ENCODE measurements around the gene HAND1. TPM values are rescaled to one million over a fixed set of nuclear protein-coding genes. Genes with fewer than 3 reads are reported as not detected.

The HAND1 gene
- total RNA-seq, 1 donor from 2014 or later = 0.21 TPM

DNA sequence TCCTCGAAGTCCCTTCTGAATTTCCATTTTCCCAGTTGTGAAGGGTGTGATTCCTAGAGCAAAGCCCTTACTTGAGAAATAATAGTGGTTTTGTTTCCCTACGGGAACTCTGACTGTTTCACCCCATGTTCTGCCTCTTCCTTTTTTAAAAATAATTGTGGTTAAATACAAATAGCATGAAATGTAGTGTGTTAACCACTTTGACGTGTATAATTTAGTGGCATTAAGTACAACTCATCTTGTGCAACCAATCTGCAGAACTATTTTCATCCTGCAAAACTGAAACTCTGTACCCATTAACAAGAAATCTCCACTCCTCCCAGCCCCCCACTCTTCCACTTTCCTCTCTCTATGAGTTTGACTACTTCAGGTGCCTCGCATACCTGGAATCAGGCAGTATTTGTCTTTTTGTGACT lies 35.6 kb upstream of the HAND1 start:
- H3K27ac ChIP-seq = no peak overlapping the region
- H3K4me3 ChIP-seq = no peak overlapping the region
- intact Hi-C loops (cut with DNase I) = no loop called here
- no peaks in the 10 kb centered on the region for H3K9me3 ChIP-seq
- no peak for ATAC-seq
- TF ChIP-seq, protein P1, sequence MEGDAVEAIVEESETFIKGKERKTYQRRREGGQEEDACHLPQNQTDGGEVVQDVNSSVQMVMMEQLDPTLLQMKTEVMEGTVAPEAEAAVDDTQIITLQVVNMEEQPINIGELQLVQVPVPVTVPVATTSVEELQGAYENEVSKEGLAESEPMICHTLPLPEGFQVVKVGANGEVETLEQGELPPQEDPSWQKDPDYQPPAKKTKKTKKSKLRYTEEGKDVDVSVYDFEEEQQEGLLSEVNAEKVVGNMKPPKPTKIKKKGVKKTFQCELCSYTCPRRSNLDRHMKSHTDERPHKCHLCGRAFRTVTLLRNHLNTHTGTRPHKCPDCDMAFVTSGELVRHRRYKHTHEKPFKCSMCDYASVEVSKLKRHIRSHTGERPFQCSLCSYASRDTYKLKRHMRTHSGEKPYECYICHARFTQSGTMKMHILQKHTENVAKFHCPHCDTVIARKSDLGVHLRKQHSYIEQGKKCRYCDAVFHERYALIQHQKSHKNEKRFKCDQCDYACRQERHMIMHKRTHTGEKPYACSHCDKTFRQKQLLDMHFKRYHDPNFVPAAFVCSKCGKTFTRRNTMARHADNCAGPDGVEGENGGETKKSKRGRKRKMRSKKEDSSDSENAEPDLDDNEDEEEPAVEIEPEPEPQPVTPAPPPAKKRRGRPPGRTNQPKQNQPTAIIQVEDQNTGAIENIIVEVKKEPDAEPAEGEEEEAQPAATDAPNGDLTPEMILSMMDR (IDR thresholded peaks at IDR 0.05) = no peak
- H3K27me3 ChIP-seq (ENCODE audit: low read depth) = peaks cover 6% of the 10 kb centered on the region
- H3K4me1 ChIP-seq = no peaks in the 10 kb centered on the region
- no peak for DNase-seq
- no peaks in the 10 kb centered on the region for H3K36me3 ChIP-seq

DNA sequence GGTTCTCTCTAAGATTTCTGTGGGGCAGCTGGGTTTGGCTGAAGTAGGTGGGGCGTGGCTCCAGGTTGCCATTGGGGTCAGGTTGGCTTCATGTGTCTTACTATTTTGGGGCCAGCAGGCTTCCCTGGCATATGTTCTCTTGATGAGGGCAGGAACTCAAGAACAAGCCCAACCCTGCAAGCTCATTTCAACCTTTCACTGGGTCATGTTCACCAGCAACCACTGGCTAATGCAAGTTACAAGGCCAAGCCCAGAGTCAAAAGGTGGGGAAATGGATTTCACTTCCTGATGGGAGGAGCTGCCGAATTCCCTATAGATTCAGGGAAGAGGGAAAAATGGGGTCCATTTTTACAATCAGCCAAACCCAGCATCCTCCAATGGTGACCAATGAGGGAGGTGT lies 34.0 kb upstream of the HAND1 start:
- intact Hi-C loops (cut with DNase I) = no loop called here
- H3K27me3 ChIP-seq (ENCODE audit: low read depth) = peaks cover 1% of the 10 kb centered on the region
- H3K36me3 ChIP-seq = no peaks in the 10 kb centered on the region
- TF ChIP-seq, protein P1 (IDR thresholded peaks at IDR 0.05) = no peak
- no peak overlapping the region for H3K27ac ChIP-seq
- H3K9me3 ChIP-seq = no peaks in the 10 kb centered on the region
- H3K4me1 ChIP-seq = no peaks in the 10 kb centered on the region
- no peak for DNase-seq
- H3K4me3 ChIP-seq = no peak overlapping the region
- no peak for ATAC-seq

DNA sequence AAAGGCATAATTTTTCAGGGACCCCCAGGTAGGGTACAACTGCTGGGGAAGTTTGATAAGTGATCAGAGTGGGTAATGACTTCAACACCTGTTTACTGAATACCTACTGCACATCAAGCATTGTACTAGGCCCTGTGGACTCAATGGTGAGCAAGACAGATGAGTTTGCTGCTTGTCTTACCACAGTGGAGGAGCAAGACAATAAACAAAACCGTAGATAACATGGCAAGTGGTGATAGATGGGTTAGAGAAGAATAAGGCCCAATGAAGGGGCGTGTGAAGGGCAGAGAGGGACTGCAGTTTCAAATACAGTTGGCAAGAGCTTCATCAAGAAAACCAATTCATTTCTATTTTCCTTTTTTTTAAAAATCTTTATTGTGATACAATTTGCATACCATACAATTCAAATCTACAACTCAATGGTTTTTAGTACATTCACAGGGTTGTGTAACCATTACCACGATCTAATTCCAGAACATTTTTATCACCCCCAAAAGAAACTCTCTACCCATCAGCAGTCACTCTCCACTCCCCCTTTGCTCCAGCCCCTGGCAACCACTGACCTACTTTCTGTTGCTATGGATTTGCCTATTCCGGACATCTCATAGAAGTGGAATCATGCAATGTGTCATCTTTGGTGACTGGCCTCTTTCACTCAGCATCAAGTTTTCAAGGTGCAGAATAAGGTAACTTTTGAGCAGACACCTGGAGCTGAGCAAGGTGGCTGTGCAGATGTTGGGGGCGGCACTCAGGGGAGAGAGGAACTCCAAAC lies 31.9 kb upstream of the HAND1 start:
- H3K4me1 ChIP-seq = no peaks in the 10 kb centered on the region
- TF ChIP-seq, protein P1 (IDR thresholded peaks at IDR 0.05) = no peak
- no peaks in the 10 kb centered on the region for H3K27me3 ChIP-seq (ENCODE audit: low read depth)
- ATAC-seq = no peak
- H3K4me3 ChIP-seq = no peak overlapping the region
- no peak overlapping the region for H3K27ac ChIP-seq
- no peaks in the 10 kb centered on the region for H3K9me3 ChIP-seq
- DNase-seq = no peak
- intact Hi-C loops (cut with DNase I) = no loop called here
- H3K36me3 ChIP-seq = no peaks in the 10 kb centered on the region

DNA sequence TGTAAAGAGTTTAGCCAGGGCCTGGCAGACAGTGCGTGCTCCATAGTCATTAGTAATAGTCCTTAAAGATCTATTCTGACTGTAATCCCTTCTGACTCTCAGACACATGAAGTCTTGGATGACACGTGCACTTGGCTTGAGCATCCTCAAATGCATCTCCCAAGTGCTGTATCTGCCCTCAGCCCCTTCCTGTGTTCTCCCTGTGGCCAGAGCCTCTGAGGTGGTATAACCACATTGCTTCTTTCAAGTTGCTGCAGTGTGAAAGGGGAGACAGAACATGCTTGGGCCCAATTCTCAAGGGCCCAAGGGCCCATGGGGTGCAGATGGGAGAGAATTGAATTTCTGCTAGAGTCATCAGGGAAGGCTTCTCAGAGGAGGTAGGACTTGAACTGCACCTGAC lies 30.1 kb upstream of the HAND1 start:
- no peaks in the 10 kb centered on the region for H3K27me3 ChIP-seq (ENCODE audit: low read depth)
- H3K27ac ChIP-seq = no peak overlapping the region
- intact Hi-C loops (cut with DNase I) = no loop called here
- H3K4me1 ChIP-seq = no peaks in the 10 kb centered on the region
- DNase-seq = no peak
- no peaks in the 10 kb centered on the region for H3K36me3 ChIP-seq
- H3K4me3 ChIP-seq = no peak overlapping the region
- TF ChIP-seq, protein P1 (IDR thresholded peaks at IDR 0.05) = no peak
- H3K9me3 ChIP-seq = no peaks in the 10 kb centered on the region
- ATAC-seq = no peak

DNA sequence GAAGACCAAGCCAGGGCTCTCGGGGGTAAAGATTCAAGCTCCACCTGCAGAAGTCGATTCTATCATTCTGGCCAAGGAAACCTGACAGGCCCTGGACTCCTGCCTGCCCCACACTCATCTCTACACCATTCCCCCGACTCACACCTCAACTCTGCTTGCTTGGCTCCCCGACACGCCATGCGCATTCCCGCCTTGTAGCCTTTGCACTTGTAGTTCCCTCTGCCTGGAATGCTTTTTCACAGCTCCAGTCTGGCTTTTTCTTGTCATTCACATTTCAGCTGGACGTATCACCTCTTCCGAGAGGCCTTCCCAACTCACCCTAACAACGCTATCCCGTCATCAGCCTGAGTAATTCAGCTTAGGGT lies 28.7 kb upstream of the HAND1 start:
- intact Hi-C loops (cut with DNase I) = no loop called here
- no peak overlapping the region for H3K27ac ChIP-seq
- ATAC-seq (no peak), DNase-seq (no peak)
- no peaks in the 10 kb centered on the region for H3K4me1 ChIP-seq
- TF ChIP-seq, protein P1 (IDR thresholded peaks at IDR 0.05) = no peak
- no peaks in the 10 kb centered on the region for H3K9me3 ChIP-seq
- no peak overlapping the region for H3K4me3 ChIP-seq
- H3K27me3 ChIP-seq (ENCODE audit: low read depth) = no peaks in the 10 kb centered on the region
- no peaks in the 10 kb centered on the region for H3K36me3 ChIP-seq
